HFFc6 (cell line): ENCODE data around the gene ANGPT4. TPM values are rescaled to one million over a fixed set of nuclear protein-coding genes. Genes with fewer than 3 reads are reported as not detected.
A peak's percentile ranks its signal among the peaks of the same experiment; 100 is the strongest.

ENCODE experiments used
- DNase-seq: peaks from one replicate; pipeline ENCODE4 v3.0.0-alpha.2; 2018
- H3K27ac Mint-ChIP-seq: 2 replicates; pipeline ENCODE4 v1.8.0; 2020; ENCODE audit warnings: mild to moderate bottlenecking, mixed read lengths
- H3K27me3 Mint-ChIP-seq: 2 replicates; pipeline ENCODE4 v1.8.0; 2021; ENCODE audit warnings: mild to moderate bottlenecking, moderate library complexity, mixed read lengths; ENCODE audit not compliant: insufficient read depth
- H3K36me3 Mint-ChIP-seq: 2 replicates; pipeline ENCODE4 v1.8.0; 2021; ENCODE audit warnings: low read depth, mixed read lengths
- H3K4me1 Mint-ChIP-seq: 2 replicates; pipeline ENCODE4 v1.8.0; 2020; ENCODE audit warnings: low read depth, mixed read lengths
- H3K4me3 Mint-ChIP-seq: 2 replicates; pipeline ENCODE4 v1.8.0; 2020; ENCODE audit warnings: mild to moderate bottlenecking, moderate library complexity, mixed read lengths
- H3K9me3 Mint-ChIP-seq: 2 replicates; pipeline ENCODE4 v1.8.0; 2020; ENCODE audit warnings: mild to moderate bottlenecking, mixed read lengths
- total RNA-seq, 6 experiments: library from RNA; stranded (reverse); fragmentation: NEBNext Ultra II Directional; extraction: Animal tissue kit (Norgen Biotek cat#: 25700); gene quantifications; 2 replicates in 1 of 6; 3 replicates in 5 of 6; pipeline ENCODE4 v1.2.3, GENCODE V29; 2021
- TF ChIP-seq, protein P1 (sequence below): fragments of 200-600 bp; sonication (generic); IDR thresholded peaks from 2 replicates; pipeline ENCODE4 v1.5.0; 2021; ENCODE audit warnings: antibody characterized with exemption, mild to moderate bottlenecking

The ANGPT4 gene
- total RNA-seq, 6 experiments from 2014 or later = not detected

DNA sequence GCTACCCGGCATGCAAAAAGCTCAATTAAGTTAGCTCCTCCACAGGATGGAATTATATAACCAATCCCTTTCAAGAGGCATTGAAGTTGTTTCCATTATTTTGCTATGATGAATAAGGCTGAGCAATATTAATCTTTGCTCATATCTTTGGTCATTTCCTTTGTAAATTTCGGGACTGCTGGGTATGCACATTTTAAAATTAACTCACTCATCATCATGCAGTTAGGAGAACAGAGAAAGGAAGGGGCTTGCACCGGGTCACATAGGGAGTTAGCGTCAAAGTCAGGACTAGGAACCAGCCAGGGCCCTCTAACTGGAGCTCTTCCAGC, 83.0 kb downstream of the ANGPT4 start:
- H3K9me3 Mint-ChIP-seq = no peaks in the 10 kb centered on the region
- DNase-seq = peak; percentile 43
- H3K4me3 Mint-ChIP-seq = peak overlapping the region; percentile 89
- no peaks in the 10 kb centered on the region; the same call in 1 of the 2 replicates for H3K27me3 Mint-ChIP-seq
- peaks cover 55% of the 10 kb centered on the region for H3K4me1 Mint-ChIP-seq
- TF ChIP-seq, protein P1, sequence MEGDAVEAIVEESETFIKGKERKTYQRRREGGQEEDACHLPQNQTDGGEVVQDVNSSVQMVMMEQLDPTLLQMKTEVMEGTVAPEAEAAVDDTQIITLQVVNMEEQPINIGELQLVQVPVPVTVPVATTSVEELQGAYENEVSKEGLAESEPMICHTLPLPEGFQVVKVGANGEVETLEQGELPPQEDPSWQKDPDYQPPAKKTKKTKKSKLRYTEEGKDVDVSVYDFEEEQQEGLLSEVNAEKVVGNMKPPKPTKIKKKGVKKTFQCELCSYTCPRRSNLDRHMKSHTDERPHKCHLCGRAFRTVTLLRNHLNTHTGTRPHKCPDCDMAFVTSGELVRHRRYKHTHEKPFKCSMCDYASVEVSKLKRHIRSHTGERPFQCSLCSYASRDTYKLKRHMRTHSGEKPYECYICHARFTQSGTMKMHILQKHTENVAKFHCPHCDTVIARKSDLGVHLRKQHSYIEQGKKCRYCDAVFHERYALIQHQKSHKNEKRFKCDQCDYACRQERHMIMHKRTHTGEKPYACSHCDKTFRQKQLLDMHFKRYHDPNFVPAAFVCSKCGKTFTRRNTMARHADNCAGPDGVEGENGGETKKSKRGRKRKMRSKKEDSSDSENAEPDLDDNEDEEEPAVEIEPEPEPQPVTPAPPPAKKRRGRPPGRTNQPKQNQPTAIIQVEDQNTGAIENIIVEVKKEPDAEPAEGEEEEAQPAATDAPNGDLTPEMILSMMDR = no peak
- H3K27ac Mint-ChIP-seq = peak overlapping the region; percentile 86
- peaks cover 6% of the 10 kb centered on the region for H3K36me3 Mint-ChIP-seq

DNA sequence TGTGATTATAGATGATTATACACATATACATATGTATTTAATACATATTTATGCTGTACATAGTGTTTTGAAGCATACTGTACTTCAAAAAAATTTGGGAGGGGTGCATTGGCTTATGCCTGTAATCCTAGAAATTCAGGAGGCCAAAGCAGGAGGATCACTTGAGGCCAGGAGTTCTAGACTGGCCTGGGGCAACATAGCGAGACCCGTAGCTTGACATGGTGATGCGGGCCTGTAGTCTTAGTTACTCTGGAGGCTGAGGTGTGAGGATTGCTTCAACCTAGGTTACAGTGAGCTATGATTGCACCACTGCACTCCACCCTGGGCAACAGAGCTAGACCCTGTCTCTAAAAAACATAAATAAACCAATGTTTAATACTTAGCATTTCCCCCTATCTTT, 84.2 kb downstream of the ANGPT4 start:
- Mint-ChIP-seq H3K9me3 (no peaks in the 10 kb centered on the region), H3K27ac (no peak overlapping the region), H3K27me3 (no peaks in the 10 kb centered on the region; the same call in 1 of the 2 replicates), H3K36me3 (no peaks in the 10 kb centered on the region), H3K4me3 (no peak overlapping the region), H3K4me1 (peaks cover 46% of the 10 kb centered on the region)
- TF ChIP-seq, protein P1 = no peak
- DNase-seq = no peak

DNA sequence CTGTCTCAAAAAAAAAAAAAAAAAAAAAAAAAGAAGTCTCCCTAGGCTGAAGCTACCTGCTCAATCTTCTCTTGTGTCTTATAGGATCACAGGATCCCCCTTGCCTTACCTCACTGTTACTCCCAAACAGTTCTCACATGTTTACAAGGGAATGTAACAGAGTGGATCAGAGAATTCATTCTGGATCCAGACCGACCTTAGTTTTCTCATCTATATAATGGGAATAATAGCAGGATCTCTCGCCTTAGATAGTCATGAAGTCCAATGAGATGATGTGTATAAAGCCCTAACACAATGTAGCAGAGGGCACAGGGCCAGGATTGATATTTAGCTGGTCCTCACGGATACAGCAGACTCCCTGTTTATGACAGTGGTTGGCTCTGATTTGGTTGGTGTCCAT, 84.9 kb downstream of the ANGPT4 start:
- H3K4me3 Mint-ChIP-seq = no peak overlapping the region
- TF ChIP-seq, protein P1 = no peak
- DNase-seq = no peak
- H3K27me3 Mint-ChIP-seq = no peaks in the 10 kb centered on the region; the same call in 1 of the 2 replicates
- H3K27ac Mint-ChIP-seq = 0 out of 2 replicates have a peak overlapping the region, but pooled peaks have one; percentile 4
- no peaks in the 10 kb centered on the region for H3K9me3 Mint-ChIP-seq
- no peaks in the 10 kb centered on the region for H3K36me3 Mint-ChIP-seq
- peaks cover 43% of the 10 kb centered on the region for H3K4me1 Mint-ChIP-seq

DNA sequence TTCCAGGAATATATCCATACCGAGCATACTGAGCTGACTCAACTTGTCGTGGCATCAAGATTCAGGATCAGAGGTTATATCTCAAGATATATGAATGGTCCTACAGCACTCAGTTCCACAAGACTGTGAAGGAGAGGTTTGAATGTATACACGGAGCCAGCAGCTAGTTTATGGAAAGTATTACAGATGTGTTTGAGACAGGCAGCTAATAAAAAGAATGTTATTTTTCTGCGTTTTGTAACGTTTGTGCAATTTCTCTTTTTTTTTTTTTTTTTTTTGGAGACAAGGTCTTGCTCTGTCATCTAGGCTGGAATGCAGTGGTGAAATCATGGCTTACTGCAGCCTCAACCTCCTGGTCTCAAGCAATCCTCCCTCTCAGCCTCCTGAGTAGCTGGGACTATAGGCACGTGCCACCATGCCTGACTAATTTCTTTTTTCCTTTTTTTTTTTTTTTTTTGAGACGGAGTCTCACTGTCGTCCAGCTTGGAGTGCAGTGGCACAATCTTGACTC, 86.1 kb downstream of the ANGPT4 start:
- Mint-ChIP-seq H3K27ac (peak overlapping the region; percentile 41; the same call in 1 of the 2 replicates), H3K9me3 (no peaks in the 10 kb centered on the region), H3K36me3 (no peaks in the 10 kb centered on the region), H3K4me3 (no peak overlapping the region), H3K4me1 (peaks cover 40% of the 10 kb centered on the region), H3K27me3 (no peaks in the 10 kb centered on the region; the same call in 1 of the 2 replicates)
- DNase-seq = peak; percentile 48
- TF ChIP-seq, protein P1 = no peak

DNA sequence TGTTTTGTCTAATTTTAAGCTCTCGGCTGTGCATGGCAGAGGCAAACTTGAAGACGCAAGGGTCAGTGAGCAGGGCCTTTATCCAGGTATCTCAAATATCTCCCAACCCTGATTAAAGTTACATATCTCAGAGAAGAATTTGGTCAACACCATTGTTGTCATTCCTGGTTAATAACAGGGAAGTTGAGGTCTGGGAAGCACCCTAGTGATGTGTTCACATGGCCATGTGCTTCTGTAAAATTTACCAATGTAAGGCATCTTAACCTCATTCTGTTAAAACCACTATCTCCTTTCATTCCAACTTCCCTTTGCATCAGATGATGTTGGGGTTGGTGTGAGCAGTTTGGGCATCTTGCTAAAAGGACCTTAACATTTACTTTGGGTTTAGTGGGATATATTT, 86.6 kb downstream of the ANGPT4 start:
- Mint-ChIP-seq H3K9me3 (no peaks in the 10 kb centered on the region), H3K27me3 (no peaks in the 10 kb centered on the region; the same call in 1 of the 2 replicates), H3K4me3 (no peak overlapping the region), H3K36me3 (no peaks in the 10 kb centered on the region), H3K4me1 (peaks cover 35% of the 10 kb centered on the region), H3K27ac (peak overlapping the region; percentile 41; the same call in 1 of the 2 replicates)
- no peak for DNase-seq
- TF ChIP-seq, protein P1 = no peak
